NCI-H2029 (cell line): ENCODE results near the gene ZBTB46.

Experiments used
- DNase-seq: peaks from one replicate; lab custom pipeline; 2025; lab: John Stamatoyannopoulos, UW

The ZBTB46 gene

GRCh38 chr20:63837479-63837878 is 6.4 kb upstream of the ZBTB46 start:
- DNase-seq, result no peak

DNA sequence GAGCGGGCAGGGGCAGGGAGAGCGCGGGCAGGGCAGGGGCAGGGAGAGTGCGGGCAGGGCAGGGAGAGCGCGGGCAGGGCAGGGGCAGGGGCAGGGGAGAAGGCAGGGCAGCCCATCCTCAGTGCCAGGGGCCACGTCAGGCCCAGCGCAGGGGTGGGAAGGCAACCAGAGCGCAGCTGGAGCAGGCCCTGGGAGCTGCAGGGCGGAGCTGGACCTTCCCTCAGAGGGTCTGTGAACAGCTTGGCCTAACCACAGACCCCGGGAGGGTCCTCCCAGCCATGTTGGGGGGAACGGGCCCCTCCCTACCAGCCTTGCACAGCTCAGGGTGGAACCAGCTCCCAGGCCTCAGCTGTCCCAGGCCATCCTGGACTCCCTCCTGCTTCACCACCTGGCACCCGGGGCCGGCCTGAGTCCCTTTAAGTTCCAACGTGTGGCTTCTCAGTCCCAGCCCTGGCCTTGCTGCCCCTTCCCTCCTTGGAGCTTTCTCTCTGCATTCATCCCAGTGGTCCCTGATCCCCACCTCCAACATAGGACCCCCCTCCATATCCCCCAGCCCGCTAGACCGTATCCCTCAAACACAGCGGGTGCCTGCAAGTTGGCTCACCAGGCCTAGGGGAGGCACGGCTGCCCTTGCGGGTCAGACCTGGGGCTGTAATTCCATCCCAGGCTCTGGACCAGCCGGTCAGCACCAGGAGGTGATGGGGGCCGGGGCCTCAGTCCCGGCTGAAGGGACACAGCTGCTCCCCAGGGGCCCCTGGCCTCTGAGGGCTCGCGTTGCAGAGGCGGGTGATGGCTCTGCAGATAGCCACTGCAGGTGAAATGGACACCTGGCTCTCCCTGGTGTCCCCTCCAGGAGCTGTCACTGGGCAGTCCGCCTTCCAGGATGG is 5.6 kb upstream of the ZBTB46 start:
- no peak for DNase-seq

DNA sequence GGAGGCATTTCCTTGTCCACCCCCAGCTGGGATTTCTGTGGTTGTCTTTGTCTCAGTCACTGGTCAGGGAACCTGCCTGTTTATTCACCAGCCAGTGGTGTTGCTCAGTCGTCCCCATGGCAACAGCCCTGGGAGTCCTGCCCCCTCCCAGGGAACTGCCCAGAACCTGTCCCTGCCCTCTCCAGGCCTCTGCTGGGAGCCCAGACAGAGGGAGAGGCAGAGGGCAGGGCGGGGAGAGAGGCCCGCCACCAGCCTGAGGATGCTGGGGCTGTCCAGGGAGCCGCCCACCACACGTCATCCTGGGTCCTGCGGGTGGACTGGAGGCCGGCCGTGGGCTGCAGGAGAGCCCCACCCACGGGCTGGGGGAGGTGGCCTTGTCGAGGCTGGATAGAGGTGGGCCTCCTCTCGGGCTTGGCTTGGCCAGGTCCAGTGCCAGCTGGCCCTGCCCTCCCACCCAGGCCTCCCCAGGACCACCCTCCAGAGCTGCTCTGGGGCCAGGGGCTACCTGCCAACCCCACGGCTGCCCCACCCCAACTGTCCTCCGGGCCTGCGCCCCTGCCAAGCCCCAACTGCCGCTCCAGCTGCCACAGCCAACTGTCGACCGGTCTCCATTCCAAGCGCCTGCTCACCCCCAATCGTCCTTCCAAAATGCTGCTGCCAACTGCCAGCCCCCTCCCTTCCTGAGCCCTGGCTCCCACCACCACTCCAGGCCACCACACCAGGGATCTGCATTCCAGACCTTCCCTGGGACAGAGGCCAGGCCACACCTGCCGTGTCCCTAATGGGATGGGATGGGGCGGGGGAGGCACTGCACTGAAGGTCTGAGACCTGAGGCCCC is 4.2 kb upstream of the ZBTB46 start:
- DNase-seq, result peak; percentile 77

- DNase-seq, result no peak
Measured at GRCh38 chr20:63834491-63834880, 3.4 kb upstream of the ZBTB46 start.

DNA sequence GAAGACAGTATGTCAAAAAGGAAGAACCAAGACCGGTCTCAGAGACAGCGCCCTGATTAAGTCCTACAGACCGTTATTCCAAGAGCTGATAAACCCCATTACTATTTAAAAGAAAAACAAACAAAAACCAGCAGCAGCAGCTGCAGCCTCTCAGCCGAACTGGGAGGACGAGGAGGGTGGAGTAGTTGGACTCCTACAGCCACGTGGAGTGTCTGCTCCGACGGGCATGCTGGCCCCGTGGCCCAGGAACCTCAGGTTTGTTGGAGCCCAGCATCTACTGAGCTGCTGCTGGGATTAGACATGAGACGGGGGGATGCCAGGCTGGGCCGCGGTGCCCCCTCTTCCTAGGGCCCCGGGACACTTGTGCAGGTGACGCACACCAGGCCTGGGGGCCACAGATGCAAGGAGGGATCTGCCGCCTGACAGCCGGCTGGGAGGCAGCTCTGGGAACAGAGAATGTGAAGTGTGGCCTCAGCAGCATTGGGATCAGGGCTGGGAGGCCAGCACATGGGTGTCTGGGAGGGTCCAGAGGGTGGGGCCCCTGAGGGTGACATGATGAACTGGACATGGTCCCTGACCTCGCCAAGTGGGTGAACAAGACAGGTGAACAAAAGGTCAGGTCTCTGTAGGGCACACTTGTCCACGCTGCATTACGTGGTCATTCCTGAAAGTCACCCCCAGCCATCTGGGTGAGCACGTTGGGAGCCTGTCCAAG is 2.9 kb upstream of the ZBTB46 start:
- no peak for DNase-seq

DNA sequence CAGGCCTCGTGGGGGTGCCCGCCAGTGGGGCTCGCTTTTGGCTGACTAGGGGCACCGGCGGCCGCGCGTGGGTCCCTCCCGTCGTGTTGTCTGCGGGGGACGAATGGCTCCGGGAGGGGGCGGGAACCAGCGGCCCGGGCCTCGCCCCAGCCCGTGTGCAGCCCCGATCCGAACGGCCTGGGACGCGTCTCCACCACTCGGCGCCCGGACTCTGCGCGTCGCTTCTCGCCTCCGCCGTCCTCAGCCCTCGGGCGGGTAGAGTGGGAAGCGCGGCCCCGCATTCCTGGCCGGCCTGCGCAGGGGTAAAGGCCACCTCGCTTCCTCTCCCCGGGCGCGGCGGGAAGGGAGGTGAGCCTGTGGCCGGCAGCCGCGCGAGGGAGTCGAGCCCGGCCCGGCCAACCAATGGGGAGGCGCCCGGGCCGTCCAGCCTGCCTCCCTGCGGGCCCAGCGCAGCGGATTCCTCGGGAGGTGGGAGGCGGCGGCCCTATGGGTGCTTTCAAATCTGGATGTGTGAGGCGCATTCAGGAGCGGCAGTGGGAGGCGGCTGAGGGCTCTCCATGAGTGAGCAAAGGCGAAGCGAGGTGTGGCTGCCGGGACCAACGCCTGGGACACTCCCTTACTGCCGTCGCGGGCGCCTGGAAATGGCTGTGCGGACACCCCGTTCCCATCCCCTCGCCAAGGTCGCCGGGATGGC is 1.1 kb upstream of the ZBTB46 start:
- DNase-seq, result no peak

GRCh38 chr20:63831646-63831992 is 555 bp upstream of the ZBTB46 start:
- DNase-seq, result no peak

DNA sequence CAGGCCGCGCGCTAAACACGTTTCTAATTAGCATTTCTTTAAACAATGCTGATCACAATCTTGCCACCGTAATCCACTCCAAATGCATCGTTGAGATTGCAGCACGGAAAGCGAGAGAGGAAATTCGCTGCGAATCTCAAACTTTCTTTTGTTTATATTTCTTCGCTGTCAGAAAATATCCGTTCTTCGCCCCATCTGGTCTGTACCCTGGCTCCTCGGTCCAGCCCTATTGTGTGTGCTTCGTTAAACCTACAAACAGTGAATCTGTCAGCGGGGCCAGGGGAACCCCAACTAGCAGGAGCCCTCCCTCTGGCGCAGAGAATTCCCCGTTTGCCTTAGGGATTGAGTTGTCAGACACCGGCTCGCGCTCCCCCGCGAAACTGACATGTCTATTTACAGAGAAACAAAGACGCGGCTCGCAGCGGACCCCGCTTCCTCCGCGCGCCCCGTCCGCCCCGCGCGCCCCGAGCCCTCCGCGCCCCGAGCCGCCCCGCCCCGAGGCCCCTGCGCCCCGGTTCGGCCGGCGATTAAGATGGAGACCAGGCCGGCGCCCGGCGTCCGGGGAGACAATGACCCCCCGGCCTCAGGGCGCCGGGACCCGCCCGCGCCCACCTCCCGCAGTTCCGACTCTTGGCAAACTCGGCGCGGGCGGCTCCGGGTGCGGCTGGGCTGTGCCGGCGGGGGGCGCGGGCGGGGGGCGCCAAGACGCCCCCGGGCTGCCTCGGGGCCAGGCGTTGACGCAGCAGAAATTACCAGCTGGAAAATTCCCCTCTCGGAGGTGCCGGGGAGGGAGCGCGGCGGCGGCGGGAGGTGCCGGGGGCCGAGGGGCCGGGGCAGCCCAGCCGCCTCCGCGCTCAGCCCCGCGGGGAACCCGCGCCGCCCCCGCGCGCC is 874 bp downstream of the ZBTB46 start:
- DNase-seq, result no peak

DNA sequence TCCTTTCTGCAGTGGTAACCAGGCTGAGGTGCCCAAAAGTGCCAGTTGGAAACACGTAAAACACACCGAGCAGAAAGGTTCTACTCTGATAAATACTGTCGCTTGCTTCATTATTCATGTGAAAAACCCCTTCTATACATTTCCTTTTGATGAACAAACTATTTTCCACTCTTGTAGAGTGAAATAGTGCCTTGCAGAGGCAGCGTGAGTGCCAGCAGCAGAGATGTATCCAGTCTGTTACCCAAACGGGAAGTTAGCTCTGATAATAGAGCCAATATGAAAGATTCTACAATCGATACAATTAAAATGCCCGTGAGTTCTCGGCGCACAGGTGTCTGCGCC is 1.5 kb downstream of the ZBTB46 start:
- no peak for DNase-seq

DNA sequence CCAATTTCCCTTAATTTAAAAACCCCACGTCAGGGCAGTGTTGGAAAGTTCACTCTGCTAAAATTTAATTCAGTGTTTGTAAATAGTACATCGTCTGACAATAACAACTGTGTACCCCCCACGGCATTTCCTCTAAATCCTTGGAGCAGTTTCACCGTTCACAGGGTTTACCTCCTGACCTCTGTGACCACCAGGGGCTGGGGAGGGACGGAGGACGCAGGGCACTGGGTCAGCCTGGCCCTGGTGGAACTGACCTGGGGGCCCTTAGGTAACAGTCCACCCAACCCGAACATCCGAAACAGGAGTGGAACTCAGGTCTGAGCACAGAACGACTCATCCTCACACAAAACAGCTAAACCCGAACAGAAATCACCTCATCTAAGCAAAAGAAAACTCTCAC is 2.1 kb downstream of the ZBTB46 start:
- DNase-seq, result no peak

GRCh38 chr20:63828545-63828944 is 2.5 kb downstream of the ZBTB46 start:
- DNase-seq, result no peak

- DNase-seq, result no peak
Measured at GRCh38 chr20:63828124-63828523, 2.9 kb downstream of the ZBTB46 start.

DNA sequence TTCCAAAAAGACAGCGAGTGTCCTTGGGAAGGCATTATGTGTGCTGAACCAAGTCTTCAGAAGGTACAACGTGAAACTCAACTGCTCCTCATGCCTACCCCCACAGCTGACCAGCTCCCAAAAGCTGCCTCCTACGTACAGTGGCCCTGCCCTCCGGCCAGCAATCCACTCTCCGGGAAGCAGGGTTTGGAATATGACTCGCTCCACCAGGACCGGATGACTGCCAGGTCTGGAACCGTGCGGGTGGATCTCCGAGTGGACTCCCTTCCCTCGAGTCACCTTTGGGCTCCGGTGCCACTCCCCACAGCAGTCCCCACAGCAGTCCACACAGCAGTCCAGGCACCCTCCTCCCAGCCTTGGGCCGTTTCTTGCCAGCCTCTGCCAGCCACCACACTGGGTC is 4.3 kb downstream of the ZBTB46 start:
- DNase-seq, result no peak

GRCh38 chr20:63825331-63826118 is 5.5 kb downstream of the ZBTB46 start:
- DNase-seq, result no peak

DNA sequence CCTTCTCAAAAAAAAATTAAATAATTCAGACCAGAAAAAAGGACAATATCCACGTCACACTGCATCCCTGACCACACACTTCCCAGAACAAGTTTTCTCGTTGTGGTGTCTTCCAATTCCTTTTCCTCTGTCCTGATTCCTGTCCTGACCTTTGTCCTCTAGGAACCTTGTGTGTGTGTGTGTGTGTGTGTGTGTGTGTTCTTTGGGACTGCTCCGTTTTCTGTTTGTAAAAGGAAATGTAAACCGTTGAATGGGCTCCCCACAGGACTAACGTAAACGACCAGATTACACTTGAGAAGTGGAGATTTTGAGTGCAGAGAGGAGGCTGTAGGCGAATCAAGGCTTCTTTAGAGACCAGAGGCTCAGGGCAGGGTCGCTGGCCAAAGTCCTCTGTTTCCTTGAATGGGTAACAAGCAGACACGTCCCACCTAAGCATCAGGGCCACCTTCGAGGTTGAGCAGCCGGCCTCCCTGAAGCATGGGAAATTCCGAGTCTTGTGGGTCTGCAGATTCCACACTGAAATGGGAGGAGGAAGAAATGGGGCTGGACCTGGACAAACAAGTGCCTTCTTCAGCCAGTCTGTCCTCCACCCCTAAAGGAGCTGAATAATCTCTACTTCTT is 7.3 kb downstream of the ZBTB46 start:
- DNase-seq, result no peak

DNA sequence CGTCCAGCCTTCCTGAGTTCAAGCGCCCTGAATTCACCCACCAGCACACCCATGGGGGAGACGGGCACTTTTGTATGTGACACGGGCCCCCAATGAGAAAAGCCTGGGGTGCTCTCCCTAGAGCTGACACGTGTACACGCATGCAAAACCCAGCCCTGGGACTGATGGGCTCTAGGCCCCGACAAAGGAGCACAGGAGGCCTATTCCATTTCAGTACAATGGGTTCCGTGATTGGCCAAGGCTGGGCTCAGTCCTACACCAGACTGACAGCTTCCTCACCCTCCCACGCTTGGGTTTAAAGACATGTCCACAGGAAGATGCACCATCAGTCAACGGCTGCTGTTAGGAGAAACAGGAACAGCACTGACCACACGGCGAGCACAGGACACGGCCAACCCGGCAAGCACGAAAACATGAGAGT is 8.8 kb downstream of the ZBTB46 start:
- DNase-seq, result no peak

GRCh38 chr20:63821811-63822210 is 9.3 kb downstream of the ZBTB46 start:
- no peak for DNase-seq

DNA sequence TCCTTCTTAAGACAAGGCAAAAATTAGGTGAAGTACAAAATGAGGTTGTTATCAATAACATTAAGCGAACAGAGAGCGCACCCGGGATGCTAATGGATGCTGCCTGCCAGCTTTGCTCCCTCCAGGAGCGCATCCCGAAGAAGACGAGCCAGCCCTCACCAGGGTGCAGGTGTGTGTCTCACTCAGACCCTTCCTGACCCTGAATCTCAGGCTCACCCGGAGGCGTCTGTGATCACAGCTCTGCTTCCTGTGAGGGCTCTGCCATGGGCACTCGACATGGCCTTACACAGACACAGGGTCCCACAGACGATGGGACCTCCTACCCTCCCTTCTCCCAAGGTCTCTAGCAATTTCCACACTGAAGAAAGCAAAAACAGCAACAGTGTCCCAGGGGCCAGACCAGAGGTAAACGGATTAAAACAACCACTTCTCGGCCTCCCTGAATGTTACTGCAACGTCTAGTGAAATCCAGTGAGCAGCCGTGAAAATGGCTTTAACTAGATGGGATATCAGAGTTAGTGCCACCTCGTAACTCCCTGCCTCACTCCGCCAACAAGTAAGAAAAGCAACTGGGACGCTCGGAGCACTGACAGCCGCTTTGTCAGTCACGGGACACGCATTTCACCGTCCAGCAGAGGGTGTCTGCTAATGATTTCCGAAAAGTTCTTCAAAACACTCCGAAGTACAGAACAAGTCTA is 11.7 kb downstream of the ZBTB46 start:
- no peak for DNase-seq

DNA sequence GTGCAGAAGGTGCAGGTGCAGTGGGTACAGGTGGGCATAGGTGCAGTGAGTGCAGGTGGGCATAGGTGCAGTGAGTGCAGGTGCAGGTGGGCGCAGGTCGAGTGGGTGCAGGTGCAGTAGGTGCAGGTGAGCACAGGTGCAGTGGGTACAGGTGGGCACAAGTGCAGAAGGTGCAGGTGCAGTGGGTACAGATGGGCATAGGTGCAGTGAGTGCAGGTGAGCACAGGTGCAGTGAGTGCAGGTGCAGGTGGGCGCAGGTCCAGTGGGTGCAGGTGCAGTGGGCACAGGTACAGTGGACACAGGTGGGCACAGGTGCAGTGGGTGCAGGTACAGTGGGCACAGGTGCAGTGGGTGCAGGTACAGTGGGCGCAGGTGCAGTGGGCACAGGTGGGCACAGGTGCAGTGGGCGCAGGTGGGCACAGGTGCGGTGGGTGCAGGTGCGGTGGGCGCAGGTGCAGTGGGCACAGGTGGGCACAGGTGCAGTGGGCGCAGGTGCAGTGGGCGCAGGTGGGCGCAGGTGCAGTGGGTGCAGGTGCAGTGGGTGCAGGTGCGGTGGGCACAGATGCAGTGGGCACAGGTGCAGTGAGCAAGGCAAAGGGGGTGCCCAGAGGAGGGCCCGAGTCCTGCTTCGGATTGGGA is 15.3 kb downstream of the ZBTB46 start:
- DNase-seq, result no peak
